ENCODE results near the gene KCNIP4.

Gene KCNIP4

DNA sequence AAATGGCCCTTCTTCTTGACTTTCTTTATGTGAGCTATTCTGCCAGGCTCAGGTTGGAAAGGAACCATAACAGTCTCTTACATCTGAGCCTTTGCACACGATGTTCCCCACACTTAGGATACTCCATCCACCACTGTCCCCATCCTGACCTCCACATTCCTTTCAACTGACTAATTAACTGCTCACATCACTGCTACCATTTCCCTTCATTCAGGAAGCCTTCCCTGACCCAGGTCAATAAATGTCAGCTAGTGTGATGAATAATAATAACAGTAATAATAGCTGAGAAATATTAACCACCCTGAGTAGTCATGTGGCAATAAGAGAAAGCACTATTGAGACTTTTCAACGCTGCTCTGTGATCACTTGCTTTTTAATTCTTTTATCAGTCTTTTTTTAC is 291.7 kb downstream of the KCNIP4 start:
- no peak overlapping the region for H3K27ac ChIP-seq
- no peak for DNase-seq (ENCODE audit: low spot score)
- TF ChIP-seq, protein P1, sequence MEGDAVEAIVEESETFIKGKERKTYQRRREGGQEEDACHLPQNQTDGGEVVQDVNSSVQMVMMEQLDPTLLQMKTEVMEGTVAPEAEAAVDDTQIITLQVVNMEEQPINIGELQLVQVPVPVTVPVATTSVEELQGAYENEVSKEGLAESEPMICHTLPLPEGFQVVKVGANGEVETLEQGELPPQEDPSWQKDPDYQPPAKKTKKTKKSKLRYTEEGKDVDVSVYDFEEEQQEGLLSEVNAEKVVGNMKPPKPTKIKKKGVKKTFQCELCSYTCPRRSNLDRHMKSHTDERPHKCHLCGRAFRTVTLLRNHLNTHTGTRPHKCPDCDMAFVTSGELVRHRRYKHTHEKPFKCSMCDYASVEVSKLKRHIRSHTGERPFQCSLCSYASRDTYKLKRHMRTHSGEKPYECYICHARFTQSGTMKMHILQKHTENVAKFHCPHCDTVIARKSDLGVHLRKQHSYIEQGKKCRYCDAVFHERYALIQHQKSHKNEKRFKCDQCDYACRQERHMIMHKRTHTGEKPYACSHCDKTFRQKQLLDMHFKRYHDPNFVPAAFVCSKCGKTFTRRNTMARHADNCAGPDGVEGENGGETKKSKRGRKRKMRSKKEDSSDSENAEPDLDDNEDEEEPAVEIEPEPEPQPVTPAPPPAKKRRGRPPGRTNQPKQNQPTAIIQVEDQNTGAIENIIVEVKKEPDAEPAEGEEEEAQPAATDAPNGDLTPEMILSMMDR (IDR thresholded peaks at IDR 0.05), result no peak

DNA sequence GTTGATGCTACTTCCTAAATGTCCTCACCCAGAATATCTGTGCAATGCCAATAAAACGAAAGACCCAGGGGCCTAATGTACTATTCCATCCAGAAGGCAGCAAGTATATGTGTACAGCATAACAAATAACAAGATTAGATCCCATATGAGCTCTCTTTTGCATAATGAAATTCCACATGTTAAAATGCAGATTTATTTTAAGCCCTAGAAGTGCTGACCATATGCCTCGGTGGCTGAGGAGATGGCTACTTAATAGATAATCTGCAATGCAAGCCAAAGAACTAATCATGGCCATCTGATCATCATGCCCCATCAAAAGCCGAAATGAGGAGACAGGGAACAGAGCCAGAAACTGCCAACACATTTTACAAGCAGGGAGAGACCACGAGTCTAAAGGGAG is 293.5 kb downstream of the KCNIP4 start:
- no peak overlapping the region for H3K4me3 ChIP-seq
- no peak for DNase-seq (ENCODE audit: low spot score)
- TF ChIP-seq, protein P1 (IDR thresholded peaks at IDR 0.05), result no peak
- no peak overlapping the region for H3K27ac ChIP-seq

More for the DNA sequence above, 291.7 kb downstream of the KCNIP4 start:
- H3K4me3 ChIP-seq, result no peak overlapping the region

DNA sequence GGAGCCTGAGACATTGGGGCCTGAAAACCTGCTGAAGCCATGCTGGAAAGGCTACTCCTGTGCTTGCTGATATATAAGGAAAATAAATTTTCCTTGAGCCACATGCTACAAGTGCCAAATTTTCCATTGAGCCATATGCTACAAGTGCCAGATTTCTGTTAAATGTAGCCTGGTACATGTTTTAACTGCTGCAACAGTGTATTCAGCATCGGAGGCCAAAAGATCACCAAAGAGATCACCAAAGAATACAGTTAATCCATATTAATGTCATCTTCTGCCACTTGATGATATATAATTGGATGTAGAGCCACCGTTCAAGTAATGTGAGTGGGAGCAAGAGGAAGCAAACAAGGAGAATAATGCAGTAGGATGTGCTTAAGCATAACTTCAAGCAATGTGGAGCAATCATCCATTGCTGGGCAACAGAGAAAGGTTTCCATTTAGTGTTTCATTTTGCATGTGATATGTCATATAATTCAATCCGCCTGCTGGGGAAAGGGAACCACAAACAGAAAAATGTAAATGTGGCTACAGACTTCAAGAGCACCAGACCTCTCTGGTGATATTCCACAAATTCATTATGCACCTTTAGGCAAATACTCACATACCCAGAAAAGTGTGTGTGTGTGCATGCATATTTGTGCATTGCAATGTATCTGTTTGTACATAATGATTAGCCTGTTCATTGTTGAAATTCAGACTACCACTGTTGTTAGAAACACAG is 295.9 kb downstream of the KCNIP4 start:
- TF ChIP-seq, protein P1 (IDR thresholded peaks at IDR 0.05), result no peak
- Histone ChIP-seq H3K4me3 (no peak overlapping the region), H3K27ac (no peak overlapping the region)
- DNase-seq (ENCODE audit: low spot score), result no peak

DNA sequence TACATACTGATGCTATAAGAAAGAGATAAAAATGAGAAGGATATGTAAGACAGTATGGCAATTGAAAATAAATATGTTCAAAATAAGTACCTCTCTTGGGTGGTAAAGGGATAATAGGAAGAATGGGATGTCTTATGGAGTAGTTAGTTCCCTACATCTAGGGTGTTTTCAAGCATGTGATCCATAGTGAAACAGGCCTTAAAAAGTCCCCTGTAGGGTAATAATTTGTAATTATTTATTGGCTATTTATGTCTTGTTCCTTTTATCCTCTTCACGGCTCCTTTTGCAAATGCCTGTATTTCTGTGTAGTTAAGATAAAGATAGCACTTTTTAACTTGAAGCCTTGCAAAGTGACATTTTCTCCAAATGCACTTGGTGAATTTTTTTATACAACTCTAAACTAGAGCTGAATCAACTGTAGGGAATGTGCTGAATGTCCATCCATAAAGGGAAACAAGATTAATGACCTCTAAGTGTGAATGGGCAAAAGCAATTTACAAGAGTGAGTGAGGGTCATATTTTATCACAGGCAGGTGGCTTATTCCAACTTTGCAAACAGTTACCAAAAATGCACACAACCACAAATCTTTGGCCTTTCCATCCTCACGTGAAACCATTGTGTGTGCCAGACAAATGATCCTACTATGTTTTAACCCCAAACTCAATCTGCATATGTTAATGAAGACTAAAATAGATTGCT is 299.0 kb downstream of the KCNIP4 start:
- TF ChIP-seq, protein P1 (IDR thresholded peaks at IDR 0.05), result no peak

DNA sequence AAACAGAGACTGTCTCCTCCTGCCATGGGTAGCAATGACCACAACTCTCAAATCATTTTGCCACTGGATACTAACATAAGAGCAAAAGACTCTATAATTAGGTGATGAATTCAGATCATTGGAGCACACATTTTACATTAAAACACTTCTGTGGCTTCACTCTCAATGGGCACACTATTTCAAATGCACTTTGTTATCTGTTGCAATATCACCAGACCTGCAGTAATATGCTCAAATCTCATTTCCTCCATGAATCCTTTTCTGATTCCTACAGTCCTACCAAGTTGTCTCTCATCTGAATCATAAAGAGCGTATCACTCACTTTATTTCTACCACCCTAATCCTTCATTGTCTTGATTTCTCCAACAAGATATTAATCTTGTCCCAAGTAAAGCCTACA is 302.8 kb downstream of the KCNIP4 start:
- Histone ChIP-seq H3K27ac (no peak overlapping the region), H3K4me3 (no peak overlapping the region)
- DNase-seq (ENCODE audit: low spot score), result no peak
- TF ChIP-seq, protein P1 (IDR thresholded peaks at IDR 0.05), result no peak

More for the DNA sequence above, 299.0 kb downstream of the KCNIP4 start:
- no peak for DNase-seq (ENCODE audit: low spot score)
- H3K4me3 ChIP-seq, result no peak overlapping the region
- H3K27ac ChIP-seq, result no peak overlapping the region

DNA sequence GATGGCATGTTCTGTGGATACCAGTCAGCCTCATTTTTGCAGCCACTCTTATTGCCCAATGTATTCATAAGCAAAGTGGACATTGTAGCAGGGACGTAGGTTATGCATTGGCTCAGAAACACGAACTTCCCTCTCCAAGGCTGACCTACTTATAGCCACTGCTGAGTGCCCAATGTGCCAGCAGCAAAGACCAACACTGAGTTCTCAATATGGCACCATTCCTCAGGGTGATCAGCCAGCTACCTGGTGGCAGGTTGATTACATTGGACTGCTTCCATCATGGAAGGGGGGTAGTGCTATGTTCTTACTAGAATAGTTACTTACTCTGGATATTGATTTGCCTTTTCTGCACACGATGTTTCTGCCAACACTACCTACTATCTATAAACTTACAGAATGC is 306.9 kb downstream of the KCNIP4 start:
- TF ChIP-seq, protein P1 (IDR thresholded peaks at IDR 0.05), result no peak
- DNase-seq (ENCODE audit: low spot score), result no peak
- no peak overlapping the region for H3K4me3 ChIP-seq
- H3K27ac ChIP-seq, result no peak overlapping the region

Data from coronary artery (tissue), 2 donors.